ENCODE measurements around the gene GCK. TPM values are rescaled to one million over a fixed set of nuclear protein-coding genes. Genes with fewer than 3 reads are reported as not detected.

GCK gene
- total and polyA plus RNA-seq, 2 donors (not counting 3 experiments of a cell fraction or from before 2014, with no cell fraction given), result 0.17 to 0.51 TPM

- Histone ChIP-seq H3K9ac (replicated peaks; ENCODE audit: extremely low read depth, insufficient read depth, low read length) (no peak overlapping the region), H3K9me1 (replicated peaks; ENCODE audit: control insufficient read depth, extremely low read depth, insufficient read depth, low read length) (no peaks in the 10 kb centered on the region), H3K36me3 (ENCODE audit: control insufficient read depth in 2 of 2, extremely low read depth in 1 of 2, insufficient read depth in 2 of 2, low read length in 2 of 2) (no peaks in the 10 kb centered on the region), H3K27ac (ENCODE audit: insufficient read depth, low read depth, low read length) (no peak overlapping the region), H3K4me3 (replicated peaks in 1 of 3; ENCODE audit: insufficient read depth in 1 of 3, low read depth in 1 of 3, low read length in 3 of 3) (no peak overlapping the region), H3K27me3 (ENCODE audit: control insufficient read depth in 2 of 2, insufficient read depth in 2 of 2, low read length in 2 of 2) (peaks cover 0 to 4% of the 10 kb centered on the region in 2 experiments), H3K4me1 (ENCODE audit: control insufficient read depth, extremely low read depth, insufficient read depth, low read length) (no peaks in the 10 kb centered on the region), H3K4me2 (ENCODE audit: insufficient read depth, low read length) (no peak overlapping the region), H3K9me3 (replicated peaks; ENCODE audit: control insufficient read depth, insufficient read depth, low read length) (no peaks in the 10 kb centered on the region), H2AFZ (ENCODE audit: low read depth, low read length) (no peak overlapping the region), H4K20me1 (replicated peaks; ENCODE audit: control insufficient read depth, extremely low read depth, insufficient read depth, low read length) (no peaks in the 10 kb centered on the region), H3K79me2 (ENCODE audit: control insufficient read depth, insufficient read depth, low read length) (no peaks in the 10 kb centered on the region)
- TF ChIP-seq MAX (IDR thresholded peaks at IDR 0.05; ENCODE audit: insufficient read depth, insufficient read length) (no peak), EZH2 (IDR thresholded peaks at IDR 0.05; ENCODE audit: borderline replicate concordance, low read depth, low read length, severe bottlenecking) (no peak), FOS (IDR thresholded peaks at IDR 0.05; ENCODE audit: borderline replicate concordance, insufficient read depth, low read length) (no peak), CTCF (IDR thresholded peaks at IDR 0.05; ENCODE audit: extremely low read depth in 1 of 2, insufficient read depth in 1 of 2, low read depth in 1 of 2, low read length in 2 of 2) (no peak), GATA2 (IDR thresholded peaks at IDR 0.05; ENCODE audit: insufficient read depth, insufficient read length, low read depth, low read length) (no peak), JUN (IDR thresholded peaks at IDR 0.05; ENCODE audit: borderline replicate concordance, insufficient read depth, insufficient read length, low read depth) (no peak), POLR2A (IDR thresholded peaks at IDR 0.05; ENCODE audit: low read depth, low read length) (no peak), POLR2AphosphoS5 (IDR thresholded peaks at IDR 0.05; ENCODE audit: insufficient read depth, low read depth, low read length) (no peak), MYC (IDR thresholded peaks at IDR 0.05; ENCODE audit: low read depth, low read length) (no peak)
- ChIA-PET CTCF (interaction anchor here (1.8 kb wide), 1 partner anchor 9 kb away, joined by 6 read pairs; no protein-coding TSS in a partner anchor), POLR2A (no interaction called here)
- BruUV-seq (replicated peaks), result no TSS peak
- no peak for DNase-seq (ENCODE audit: low read depth, low spot score)
- no peak for FAIRE-seq
- dilution Hi-C loops (cut with MboI; ENCODE audit: extremely low pct_ligation_motif_present, low sequenced_read_pairs) (no loop called here), intact Hi-C loops (cut with micrococcal nuclease) (no loop called here)
These were observed 50.5 kb downstream of the GCK start for GRCh38 chr7:44138698-44139097.
